SK-N-MC (cell line): ENCODE measurements around the gene KXD1.
A peak's percentile ranks its signal among the peaks of the same experiment; 100 is the strongest.
"Not testable (repeated sequence)": the region's sequence is repeated elsewhere in the genome, so short reads cannot be mapped to it uniquely, and the experiment has no call there.

Source experiments
- DNase-seq: peaks from one replicate; pipeline ENCODE4 v3.0.0-alpha.2; 2011; ENCODE audit warnings: low read depth, low spot score
- H3K27ac ChIP-seq: fragments of 200-600 bp; sonication (generic); 2 replicates; pipeline ENCODE4 v1.5.1; 2016; ENCODE audit warnings: mixed run types
- H3K36me3 ChIP-seq: fragments of 200-600 bp; sonication (generic); 2 replicates; pipeline ENCODE4 v1.6.1; 2017; ENCODE audit warnings: antibody characterized with exemption, low read length, mixed read lengths; ENCODE audit not compliant: insufficient read depth
- H3K4me3 ChIP-seq: fragments of 200-600 bp; sonication (generic); 2 replicates; pipeline ENCODE4 v1.5.1; 2016
- H3K9ac ChIP-seq: fragments of 200-600 bp; sonication (generic); 2 replicates; pipeline ENCODE4 v1.8.0; 2017; ENCODE audit warnings: mixed run types, mixed read lengths; ENCODE audit not compliant: insufficient read length
- H3K9me3 ChIP-seq: fragments of 200-600 bp; sonication (generic); 2 replicates; pipeline ENCODE4 v1.6.1; 2017; ENCODE audit warnings: low read depth, mild to moderate bottlenecking, antibody characterized with exemption, low read length, moderate library complexity, mixed read lengths
- EZH2 ChIP-seq: fragments of 200-600 bp; sonication (generic); IDR thresholded peaks from one replicate; pipeline ENCODE4 v1.6.1; 2017; ENCODE audit warnings: antibody characterized with exemption
- FOXP2 ChIP-seq: optimal IDR thresholded peaks from 2 replicates; pipeline ENCODE3; 2011; ENCODE audit warnings: mild to moderate bottlenecking, moderate library complexity; ENCODE audit not compliant: insufficient read depth; ENCODE audit errors: extremely low read length, control extremely low read depth
- POLR2AphosphoS5 ChIP-seq: IDR thresholded peaks from 2 replicates; pipeline ENCODE4 v1.6.1; 2012; ENCODE audit warnings: mild to moderate bottlenecking, low read depth, low read length, borderline replicate concordance

KXD1 gene

DNA sequence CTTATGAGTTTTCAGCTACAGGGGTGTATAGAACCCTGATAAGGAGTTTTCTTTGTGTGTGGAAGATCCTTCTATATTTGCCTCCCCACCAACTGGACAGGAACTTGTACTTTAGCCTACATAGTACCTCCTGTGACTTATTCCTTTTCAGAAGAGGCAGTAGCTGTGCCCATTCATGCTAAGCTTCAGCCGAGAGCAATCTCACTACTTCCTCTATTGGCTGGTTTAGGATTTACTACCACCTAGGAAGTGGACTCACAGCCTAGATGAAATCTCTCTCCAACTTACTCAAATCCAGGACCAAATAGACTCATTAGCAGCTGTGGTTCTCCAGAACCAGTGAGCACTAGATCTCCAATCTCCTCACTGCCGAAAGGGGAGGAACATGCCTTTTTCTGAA is 28.6 kb downstream of the KXD1 start:
- Histone ChIP-seq H3K27ac (no peak overlapping the region), H3K36me3 (peaks cover 5% of the 10 kb centered on the region; the same call in 1 of the 2 replicates), H3K9me3 (no peaks in the 10 kb centered on the region), H3K4me3 (no peak overlapping the region), H3K9ac (no peak overlapping the region)
- no peak for DNase-seq
- TF ChIP-seq FOXP2: no peak
- no peak for TF ChIP-seq EZH2

DNA sequence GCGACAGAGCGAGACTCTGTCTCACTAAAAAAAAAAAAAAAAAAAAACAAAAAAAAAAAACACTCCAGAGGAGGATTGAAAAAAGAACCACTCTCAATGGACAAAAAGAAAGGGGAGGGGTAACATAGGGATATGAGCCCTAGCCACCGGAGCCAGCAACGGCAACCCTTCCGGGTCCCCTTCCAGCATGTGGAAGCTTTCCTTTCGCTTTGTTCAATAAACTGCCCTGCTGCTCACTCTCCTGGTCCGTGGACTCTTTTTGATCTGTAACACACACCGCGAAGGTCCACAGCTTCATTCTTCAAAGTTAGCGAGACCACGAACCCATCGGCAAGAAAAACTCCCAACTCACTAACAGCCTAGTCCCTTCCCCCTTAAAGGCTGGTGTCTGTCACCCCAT is 29.9 kb downstream of the KXD1 start:
- H3K9ac ChIP-seq: no peak overlapping the region

DNA sequence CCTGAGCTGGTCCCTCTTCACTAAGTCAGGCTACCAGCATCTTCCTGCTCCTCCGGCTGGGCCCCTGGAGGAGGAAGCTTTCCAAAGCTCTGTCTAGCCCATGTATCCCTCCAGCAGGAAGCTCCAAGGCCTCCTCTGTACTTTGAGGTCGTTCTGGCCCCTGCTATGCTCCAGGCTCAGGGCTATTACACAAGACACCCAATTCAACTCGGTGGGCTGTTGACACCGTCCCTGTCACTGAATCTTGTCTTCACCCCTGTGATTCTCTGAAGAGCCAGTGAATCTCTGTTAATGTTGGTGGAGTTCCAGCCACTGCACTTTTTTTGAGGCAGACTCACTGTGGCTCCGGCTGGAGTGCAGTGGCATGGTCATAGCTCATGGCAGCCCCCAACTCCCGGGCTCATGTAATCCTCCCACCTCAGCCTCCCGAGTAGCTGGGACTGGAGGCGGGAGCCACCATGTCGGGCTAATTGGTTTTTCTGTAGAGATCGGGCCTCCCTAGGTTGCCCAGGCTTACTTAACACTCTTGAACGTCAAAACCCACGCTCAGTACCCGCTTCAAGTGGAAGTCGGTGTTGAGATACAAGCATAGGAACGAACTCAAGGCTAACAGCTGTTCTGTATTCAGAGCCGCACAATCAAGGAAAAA is 30.4 kb downstream of the KXD1 start:
- Histone ChIP-seq H3K4me3 (peak overlapping the region; percentile 94), H3K27ac (peak overlapping the region; percentile 90), H3K9me3 (no peaks in the 10 kb centered on the region), H3K36me3 (peaks cover 5% of the 10 kb centered on the region; the same call in 1 of the 2 replicates), H3K9ac (peak overlapping the region; percentile 85)
- no peak for DNase-seq
- TF ChIP-seq EZH2: no peak
- no peak for TF ChIP-seq POLR2AphosphoS5
- TF ChIP-seq FOXP2: no peak

More for the DNA sequence above, 29.9 kb downstream of the KXD1 start:
- peaks cover 5% of the 10 kb centered on the region; the same call in 1 of the 2 replicates for H3K36me3 ChIP-seq
- H3K4me3 ChIP-seq: no peak overlapping the region
- no peaks in the 10 kb centered on the region for H3K9me3 ChIP-seq
- no peak overlapping the region for H3K27ac ChIP-seq
- TF ChIP-seq FOXP2 (no peak), EZH2 (no peak)
- DNase-seq: no peak

DNA sequence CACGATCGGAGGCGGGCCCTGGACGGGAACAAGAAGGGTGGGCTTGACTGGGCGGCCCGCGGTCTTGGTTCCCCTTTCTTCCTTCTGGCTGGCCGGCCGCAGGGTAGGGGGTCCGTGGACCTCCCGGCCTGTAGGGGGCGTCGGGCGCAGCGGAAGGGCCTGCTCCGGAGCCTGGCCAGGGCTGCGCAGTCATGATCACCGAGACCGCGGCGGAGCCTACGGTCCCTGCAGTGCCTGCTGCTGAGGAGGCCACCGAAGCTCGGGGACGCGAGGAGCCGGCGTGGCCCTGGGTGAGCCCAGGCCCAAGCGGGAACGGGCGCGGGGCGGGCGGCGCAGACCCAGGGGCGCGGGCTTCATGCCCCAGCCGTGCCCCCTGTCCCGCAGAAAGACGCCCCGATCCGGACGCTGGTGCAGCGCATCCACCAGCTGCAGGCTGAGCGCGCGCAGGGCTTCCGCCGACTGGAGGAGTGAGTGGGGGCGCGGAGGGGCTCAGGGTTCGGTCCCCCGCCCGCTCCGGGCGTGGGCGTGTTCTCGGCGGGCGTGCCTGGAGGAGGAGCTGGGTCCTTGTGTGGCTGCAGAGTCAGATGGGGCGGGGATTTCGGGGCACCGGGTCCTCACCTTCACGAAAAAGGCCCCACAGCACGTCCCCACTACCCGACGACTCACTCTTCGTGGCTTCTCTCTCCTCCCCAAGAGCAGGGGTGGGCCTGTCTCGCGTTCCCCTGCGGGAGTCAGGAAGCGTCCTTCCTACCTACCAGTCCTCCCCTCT is 31.1 kb downstream of the KXD1 start, which contains the start of gene REX1BD:
Gene REX1BD, plus strand, starts transcription at position 188 of the 769 bp plus-strand sequence. Its CDS starts 4 bp downstream, at position 192.
- H3K9ac ChIP-seq: peak within 1 kb of the TSS; percentile 85
- peaks cover 5% of the 10 kb centered on the region; the same call in 1 of the 2 replicates for H3K36me3 ChIP-seq
- DNase-seq: no peak
- peak within 1 kb of the TSS; percentile 90 for H3K27ac ChIP-seq
- peak; percentile 97 for TF ChIP-seq POLR2AphosphoS5
- TF ChIP-seq EZH2: no peak
- no peak for TF ChIP-seq FOXP2
- H3K9me3 ChIP-seq: no peaks in the 10 kb centered on the region
- peak within 1 kb of the TSS; percentile 94 for H3K4me3 ChIP-seq

DNA sequence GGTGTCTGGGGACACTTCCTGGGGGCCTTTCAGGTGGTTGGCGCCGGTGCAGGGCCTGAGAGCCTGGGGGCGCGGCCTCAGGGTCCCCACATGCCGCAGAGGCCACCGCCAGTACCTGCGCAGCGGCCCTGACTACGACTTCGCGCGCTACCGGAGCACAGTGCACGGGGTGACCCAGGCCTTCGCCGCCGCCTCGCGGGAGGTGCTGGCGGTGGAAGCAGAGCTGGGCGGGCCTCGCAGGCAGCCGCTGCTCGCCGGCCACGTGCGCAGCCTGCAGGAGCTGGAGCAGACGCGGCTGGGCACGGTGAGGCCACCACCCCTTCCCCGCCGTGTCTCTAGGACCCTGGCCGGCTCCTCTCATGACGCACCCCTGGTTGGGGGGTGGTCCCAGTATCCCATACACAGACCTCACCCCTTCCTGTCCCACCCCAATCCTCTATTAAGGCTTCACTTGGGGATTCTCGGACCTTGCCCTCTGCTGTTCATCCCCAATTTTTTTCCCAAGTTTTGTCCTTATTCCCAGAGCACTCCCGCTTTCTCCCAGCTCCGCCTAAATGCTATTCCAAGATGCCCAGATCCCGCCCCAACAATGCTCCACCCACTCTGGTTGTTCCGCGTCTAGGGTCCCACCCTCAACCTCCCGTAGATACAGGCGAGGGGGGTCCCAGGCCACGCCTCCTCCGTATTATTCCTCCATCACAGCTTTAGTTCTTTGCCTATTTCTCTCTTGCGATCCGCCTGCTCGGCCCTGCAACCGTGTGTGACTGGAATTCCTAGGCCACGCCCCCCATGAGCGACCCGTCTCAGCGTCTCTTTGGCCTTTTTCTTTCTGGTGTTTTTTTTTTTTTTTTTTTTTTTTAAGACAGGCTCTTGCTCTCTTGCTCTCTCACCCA is 32.0 kb downstream of the KXD1 start:
- TF ChIP-seq FOXP2 (no peak), EZH2 (no peak), POLR2AphosphoS5 (no peak)
- Histone ChIP-seq H3K36me3 (peaks cover 5% of the 10 kb centered on the region; the same call in 1 of the 2 replicates), H3K27ac (peak overlapping the region; percentile 90), H3K9ac (peak overlapping the region; percentile 85), H3K9me3 (no peaks in the 10 kb centered on the region), H3K4me3 (peak overlapping the region; percentile 94)
- DNase-seq: peak; percentile 48

DNA sequence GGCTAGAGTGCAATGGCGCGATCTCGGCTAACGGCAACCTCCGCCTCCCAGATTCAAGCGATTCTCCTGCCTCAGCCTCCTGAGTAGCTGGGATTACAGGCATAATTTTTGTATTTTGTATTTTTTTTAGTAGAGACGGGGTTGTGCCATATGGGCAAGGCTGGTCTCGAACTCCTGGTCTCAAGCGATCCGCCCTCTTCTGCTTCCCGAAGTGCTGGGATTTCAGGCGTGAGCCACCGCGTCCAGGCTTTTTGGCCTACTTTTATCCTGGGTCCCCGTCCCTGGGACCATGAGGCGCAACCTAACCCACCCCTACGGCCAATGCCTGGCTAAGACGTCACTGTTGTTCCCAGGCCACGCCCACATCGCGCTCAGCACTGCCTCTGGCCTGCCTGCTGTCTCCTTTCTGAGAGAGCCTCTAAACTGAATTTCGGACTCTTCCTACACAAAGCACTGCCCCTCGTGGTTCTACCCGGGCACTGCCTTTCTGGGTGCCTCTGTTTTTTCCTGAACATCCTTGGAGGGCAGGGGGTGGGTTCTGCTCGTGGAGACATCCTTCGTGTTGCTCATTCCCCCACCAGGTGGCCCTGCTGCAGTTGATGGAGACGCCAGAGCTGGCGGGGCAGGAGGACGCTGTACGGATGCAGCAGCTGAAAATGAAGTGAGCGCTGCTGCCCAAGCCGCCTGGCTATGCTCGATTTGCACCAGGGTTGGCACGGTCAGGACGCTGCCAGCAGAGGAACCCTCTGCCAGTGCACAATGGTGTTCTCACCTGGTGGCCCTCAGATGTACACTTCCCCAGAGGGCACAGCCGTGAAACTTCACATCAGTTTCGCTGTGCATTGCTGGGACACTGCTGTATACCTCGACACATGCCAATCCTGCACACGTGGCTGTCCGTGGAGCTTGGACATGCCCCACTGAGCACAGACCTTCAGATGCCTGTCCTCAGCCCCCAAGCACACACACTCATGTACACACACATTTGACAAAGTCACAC is 32.9 kb downstream of the KXD1 start:
- Histone ChIP-seq H3K9me3 (no peaks in the 10 kb centered on the region), H3K4me3 (peak overlapping the region; percentile 94), H3K27ac (peak overlapping the region; percentile 71; the same call in 1 of the 2 replicates), H3K9ac (no peak overlapping the region), H3K36me3 (peaks cover 5% of the 10 kb centered on the region; the same call in 1 of the 2 replicates)
- TF ChIP-seq EZH2 (no peak), POLR2AphosphoS5 (peak; percentile 5; the same call in 1 of the 2 replicates)
- no peak for DNase-seq

DNA sequence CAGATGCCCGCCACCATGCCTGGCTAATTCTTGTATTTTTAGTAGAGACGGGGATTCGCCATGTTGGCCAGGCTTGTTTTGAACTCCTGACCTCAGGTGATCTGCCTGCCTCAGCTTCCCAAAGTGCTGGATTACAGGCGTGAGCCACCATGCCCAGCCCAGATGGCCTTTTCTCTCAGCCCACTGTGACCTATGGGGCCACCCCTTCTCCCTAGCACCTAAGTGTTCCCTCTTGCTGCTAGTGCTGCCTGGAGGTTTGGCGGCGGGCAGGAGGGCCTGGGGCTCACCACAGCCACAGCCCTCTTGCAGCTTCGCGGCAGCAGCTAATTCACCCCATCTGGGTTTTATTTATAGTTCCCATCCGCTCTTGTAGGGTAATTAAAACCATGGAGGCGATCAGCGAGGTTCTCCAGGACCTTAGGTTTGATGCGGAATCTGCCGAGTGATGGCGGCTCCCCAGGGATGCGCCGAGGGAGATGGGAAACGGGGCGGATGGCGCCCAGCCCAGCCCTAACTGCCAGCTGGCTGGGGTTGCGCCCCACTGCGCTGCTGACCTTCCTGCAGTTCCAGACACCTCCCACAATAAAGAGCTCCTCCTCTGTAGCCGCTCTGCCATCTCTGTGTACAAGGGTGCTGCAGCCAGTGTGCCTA is 34.2 kb downstream of the KXD1 start:
- peak overlapping the region; percentile 69; the same call in 1 of the 2 replicates for H3K27ac ChIP-seq
- no peak overlapping the region for H3K9ac ChIP-seq
- peak overlapping the region; percentile 15; the same call in 1 of the 2 replicates for H3K4me3 ChIP-seq
- peaks cover 5% of the 10 kb centered on the region; the same call in 1 of the 2 replicates for H3K36me3 ChIP-seq
- TF ChIP-seq FOXP2 (no peak), POLR2AphosphoS5 (peak; percentile 9; the same call in 1 of the 2 replicates)
- DNase-seq: peak; percentile 42
- no peaks in the 10 kb centered on the region for H3K9me3 ChIP-seq

DNA sequence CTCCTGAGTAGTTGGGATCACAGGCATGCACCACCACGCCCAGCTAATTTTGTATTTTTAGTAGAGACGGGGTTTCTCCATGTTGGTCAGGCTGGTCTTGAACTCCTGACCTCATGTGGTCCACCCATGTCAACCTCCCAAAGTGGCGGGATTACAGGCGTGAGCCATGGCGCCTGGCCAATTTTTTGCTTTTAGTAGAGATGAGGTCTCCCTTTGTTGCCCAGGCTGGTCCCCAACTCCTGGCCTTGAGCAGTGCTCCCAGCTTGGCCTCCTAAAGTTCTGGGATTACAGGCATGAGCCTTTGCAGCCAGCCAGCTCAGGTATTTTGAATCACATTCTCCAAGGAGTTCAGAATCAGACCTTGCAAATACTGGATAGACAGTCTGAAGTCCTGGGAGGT is 35.1 kb downstream of the KXD1 start:
- H3K9me3 ChIP-seq, H3K9ac ChIP-seq, H3K36me3 ChIP-seq, H3K4me3 ChIP-seq, H3K27ac ChIP-seq, DNase-seq: not testable (repeated sequence)
